Germinal center (tissue), 1 donor: ENCODE measurements around the gene RCOR1.
"Not testable (repeated sequence)": the region's sequence is repeated elsewhere in the genome, so short reads cannot be mapped to it uniquely, and the experiment has no call there.

Experiments used
- DNase-seq: peaks from one replicate; pipeline ENCODE4 v3.0.0; 2012; ENCODE audit warnings: mixed read lengths, low spot score

The RCOR1 gene

GRCh38 chr14:102629808-102630350 is 37.4 kb downstream of the RCOR1 start:
- no peak for DNase-seq

GRCh38 chr14:102630405-102630804 is 38.0 kb downstream of the RCOR1 start:
- no peak for DNase-seq

GRCh38 chr14:102630881-102631280 is 38.4 kb downstream of the RCOR1 start:
- DNase-seq: no peak

GRCh38 chr14:102633906-102634595 is 41.6 kb downstream of the RCOR1 start:
- no peak for DNase-seq

GRCh38 chr14:102639611-102640010 is 47.2 kb downstream of the RCOR1 start:
- DNase-seq: not testable (repeated sequence)

GRCh38 chr14:102644523-102644922 is 52.1 kb downstream of the RCOR1 start:
- peak; percentile 26 for DNase-seq

- no peak for DNase-seq
These were observed 53.4 kb downstream of the RCOR1 start for GRCh38 chr14:102645746-102646440.

GRCh38 chr14:102646615-102647014 is 54.2 kb downstream of the RCOR1 start:
- no peak for DNase-seq

GRCh38 chr14:102652194-102652593 is 59.7 kb downstream of the RCOR1 start:
- DNase-seq: no peak

- no peak for DNase-seq
These were observed 61.8 kb downstream of the RCOR1 start for GRCh38 chr14:102654298-102654697.

- DNase-seq: no peak
These were observed 62.7 kb downstream of the RCOR1 start for GRCh38 chr14:102655137-102655536.

- no peak for DNase-seq
These were observed 67.3 kb downstream of the RCOR1 start for GRCh38 chr14:102659797-102660196.

- no peak for DNase-seq
These were observed 69.2 kb downstream of the RCOR1 start for GRCh38 chr14:102661614-102662013.

- DNase-seq: no peak
These were observed 70.4 kb downstream of the RCOR1 start for GRCh38 chr14:102662636-102663430.

- DNase-seq: no peak
These were observed 71.0 kb downstream of the RCOR1 start for GRCh38 chr14:102663440-102663839.

- no peak for DNase-seq
These were observed 73.2 kb downstream of the RCOR1 start for GRCh38 chr14:102665621-102666020.

GRCh38 chr14:102666635-102667034 is 74.2 kb downstream of the RCOR1 start:
- DNase-seq: no peak

- no peak for DNase-seq
These were observed 75.3 kb downstream of the RCOR1 start for GRCh38 chr14:102667703-102668102.

GRCh38 chr14:102668291-102668873 is 75.9 kb downstream of the RCOR1 start:
- no peak for DNase-seq

- no peak for DNase-seq
These were observed 79.0 kb downstream of the RCOR1 start for GRCh38 chr14:102671410-102671809.

- no peak for DNase-seq
These were observed 80.0 kb downstream of the RCOR1 start for GRCh38 chr14:102672410-102672960.

- DNase-seq: no peak
These were observed 82.9 kb downstream of the RCOR1 start for GRCh38 chr14:102675396-102675795.
